ENCODE results near the gene NECTIN4.

Gene NECTIN4

GRCh38 chr1:161021165-161021969 lies 68.0 kb downstream of the NECTIN4 start:
- DNase-seq, result peak; percentile 86
